COLO668 (cell line): ENCODE measurements around the gene LDAF1.
"Not testable (repeated sequence)": the region's sequence is repeated elsewhere in the genome, so short reads cannot be mapped to it uniquely, and the experiment has no call there.

Source experiments
- DNase-seq: peaks from one replicate; lab custom pipeline; 2025; ENCODE audit not compliant: unreplicated experiment; lab: John Stamatoyannopoulos, UW

Gene LDAF1

GRCh38 chr16:21158208-21159110 lies at the start of gene LDAF1:
Gene LDAF1 (plus strand): TSS chr16:21158674. CDS start chr16:21161183, 2,509 bp downstream.
- DNase-seq, result peak; percentile 79

GRCh38 chr16:21115551-21115950 lies 42.9 kb upstream of the LDAF1 start:
- DNase-seq, result not testable (repeated sequence)

- DNase-seq, result no peak
Observed at GRCh38 chr16:21116148-21116693, 42.3 kb upstream of the LDAF1 start.

GRCh38 chr16:21117567-21117966 lies 40.9 kb upstream of the LDAF1 start:
- DNase-seq, result no peak

GRCh38 chr16:21120976-21121520 lies 37.4 kb upstream of the LDAF1 start:
- no peak for DNase-seq

GRCh38 chr16:21125191-21125590 lies 33.3 kb upstream of the LDAF1 start:
- DNase-seq, result no peak

- DNase-seq, result no peak
Observed at GRCh38 chr16:21126518-21126917, 32.0 kb upstream of the LDAF1 start.

GRCh38 chr16:21128991-21129390 lies 29.5 kb upstream of the LDAF1 start:
- DNase-seq, result no peak

- DNase-seq, result no peak
Observed at GRCh38 chr16:21130811-21131210, 27.7 kb upstream of the LDAF1 start.

- no peak for DNase-seq
Observed at GRCh38 chr16:21134053-21134452, 24.4 kb upstream of the LDAF1 start.

GRCh38 chr16:21145738-21146137 lies 12.7 kb upstream of the LDAF1 start:
- no peak for DNase-seq

- DNase-seq, result peak; percentile 75
Observed at GRCh38 chr16:21150375-21151001, 8.0 kb upstream of the LDAF1 start, which contains the start of gene DNAH3. Gene DNAH3 (minus strand): TSS chr16:21150846. CDS start chr16:21150319, 527 bp downstream.

GRCh38 chr16:21152160-21153030 lies 6.1 kb upstream of the LDAF1 start:
- peak; percentile 29 for DNase-seq

- not testable (repeated sequence) for DNase-seq
Observed at GRCh38 chr16:21153124-21153729, 5.2 kb upstream of the LDAF1 start.

- DNase-seq, result not testable (repeated sequence)
Observed at GRCh38 chr16:21156011-21156410, 2.5 kb upstream of the LDAF1 start.

- DNase-seq, result peak; percentile 33
Observed at GRCh38 chr16:21156767-21157467, 1.6 kb upstream of the LDAF1 start.

- peak; percentile 10 for DNase-seq
Observed at GRCh38 chr16:21157632-21158031, 842 bp upstream of the LDAF1 start.

- no peak for DNase-seq
Observed at GRCh38 chr16:21159281-21159951, 942 bp downstream of the LDAF1 start.

GRCh38 chr16:21160276-21160675 lies 1.8 kb downstream of the LDAF1 start:
- no peak for DNase-seq
